Activated CD4-positive, alpha-beta T cell treated with anti-CD3 and anti-CD28 coated beads, Interleukin-2, amount 10 ng/mL, durations not matched to agents 7 days and 5 days (primary cell): ENCODE data around the gene AGBL5. TPM values are rescaled to one million over a fixed set of nuclear protein-coding genes. Genes with fewer than 3 reads are reported as not detected.
A peak's percentile ranks its signal among the peaks of the same experiment; 100 is the strongest.

Source experiments
- CTCF ChIA-PET: fragments of 350-600 bp; sonication (Branson Sonifier 250); formaldehyde crosslinking; loops from one replicate; lab custom pipeline; 2021; ENCODE audit warnings: antibody characterized with exemption; lab: Charles Lee
- POLR2A ChIA-PET: fragments of 350-600 bp; sonication (Branson Sonifier 250); formaldehyde crosslinking; loops from one replicate; lab custom pipeline; 2021; ENCODE audit warnings: antibody characterized with exemption; lab: Charles Lee
- DNase-seq: peaks from one replicate; pipeline ENCODE4 v3.0.0-alpha.2; 2020
- H3K27ac Mint-ChIP-seq: one replicate; pipeline ENCODE4 v1.8.0; 2021; ENCODE audit warnings: mild to moderate bottlenecking, moderate library complexity, mixed read lengths
- H3K27me3 Mint-ChIP-seq: one replicate; pipeline ENCODE4 v1.8.0; 2021; ENCODE audit warnings: mixed read lengths
- H3K36me3 Mint-ChIP-seq: one replicate; pipeline ENCODE4 v1.8.0; 2021; ENCODE audit warnings: low read depth, mixed read lengths
- H3K4me1 Mint-ChIP-seq: one replicate; pipeline ENCODE4 v1.8.0; 2021; ENCODE audit warnings: mixed read lengths
- H3K4me3 Mint-ChIP-seq: one replicate; pipeline ENCODE4 v1.8.0; 2021; ENCODE audit warnings: mild to moderate bottlenecking, moderate library complexity, mixed read lengths
- H3K9me3 Mint-ChIP-seq: one replicate; pipeline ENCODE4 v1.8.0; 2021; ENCODE audit warnings: mixed read lengths
- total RNA-seq, 2 experiments: library from RNA; stranded (reverse); gene quantifications; one replicate each; pipeline ENCODE4 v1.2.3, GENCODE V29; 2021

AGBL5 gene
- total RNA-seq, 2 experiments from 2014 or later, result 17.9 to 19.1 TPM

DNA sequence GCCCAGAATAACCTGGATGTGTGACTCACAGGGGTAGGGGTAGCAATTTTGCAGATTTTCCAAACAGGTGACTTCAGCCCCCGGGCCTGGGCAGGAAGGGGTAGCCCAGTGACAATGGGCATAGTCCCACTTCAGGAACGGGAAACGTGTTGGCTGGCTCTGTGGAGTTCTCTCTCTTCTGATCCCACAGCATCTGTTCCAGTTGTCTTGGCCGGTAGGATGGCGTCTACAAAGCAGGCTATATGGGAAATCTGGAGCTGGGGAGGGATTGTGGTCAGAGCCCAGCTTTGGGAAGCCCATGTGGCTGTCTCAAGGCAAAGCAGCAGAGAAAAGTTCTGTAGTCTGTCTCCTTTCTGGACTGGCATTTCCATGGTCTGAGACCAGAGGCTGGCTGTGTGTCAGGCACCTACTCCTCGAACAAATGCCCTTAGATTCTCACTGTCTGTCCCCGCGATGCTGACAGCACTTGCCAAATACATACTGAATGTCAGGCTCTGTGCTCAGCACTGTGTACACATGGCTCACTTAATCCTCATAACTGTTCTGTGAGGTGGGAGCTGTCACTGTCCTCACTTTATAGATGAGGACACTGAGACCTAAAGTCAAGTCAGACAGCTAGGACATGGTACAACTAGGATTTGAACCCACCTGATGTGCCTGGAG is 36.6 kb upstream of the AGBL5 start:
- Mint-ChIP-seq H3K4me1 (peaks cover 9% of the 10 kb centered on the region), H3K36me3 (no peaks in the 10 kb centered on the region), H3K9me3 (no peaks in the 10 kb centered on the region), H3K27ac (no peak overlapping the region), H3K4me3 (no peak overlapping the region), H3K27me3 (peaks cover 2% of the 10 kb centered on the region)
- ChIA-PET CTCF (interaction anchor here (0.5 to 3.5 kb wide), 3 partner anchors 46 to 966 kb away, joined by 3 to 40 read pairs (median 4); no protein-coding TSS in a partner anchor), POLR2A (no interaction called here)
- DNase-seq, result no peak

DNA sequence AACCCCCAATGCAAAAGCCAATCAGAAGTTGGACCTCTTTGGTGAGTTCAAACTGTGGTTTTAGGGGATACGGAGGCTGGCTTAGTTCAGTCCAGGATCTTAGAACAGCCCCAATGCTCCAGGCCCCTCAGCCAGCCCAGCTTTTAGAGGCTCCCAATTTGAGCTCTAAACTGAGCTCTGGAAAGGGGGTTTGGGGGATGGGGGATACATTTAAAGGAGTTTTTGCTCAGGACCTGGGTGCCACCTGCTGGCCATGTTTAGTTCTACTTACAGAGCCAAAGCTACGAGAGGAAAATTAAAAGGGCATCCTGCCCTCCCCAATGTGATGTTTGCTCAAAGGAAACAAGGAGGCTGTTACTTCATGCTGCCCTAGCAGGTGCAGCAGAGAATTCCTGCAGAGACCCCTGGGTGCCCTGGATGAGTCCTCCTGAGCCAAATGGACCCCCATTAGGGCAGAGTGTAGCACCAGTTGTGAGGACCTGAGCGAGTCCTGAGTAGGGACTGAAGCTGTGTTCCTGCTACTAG is 34.6 kb upstream of the AGBL5 start:
- CTCF ChIA-PET, result interaction anchor here (0.6 to 3.5 kb wide), 26 partner anchors 9 to 1291 kb away, joined by 3 to 40 read pairs (median 4); no protein-coding TSS in a partner anchor
- peaks cover 5% of the 10 kb centered on the region for H3K4me1 Mint-ChIP-seq
- H3K4me3 Mint-ChIP-seq, result no peak overlapping the region
- no peaks in the 10 kb centered on the region for H3K36me3 Mint-ChIP-seq
- POLR2A ChIA-PET, result interaction anchor here (0.6 kb wide), 1 partner anchor 23 kb away, joined by 3 read pairs; no protein-coding TSS in a partner anchor
- no peaks in the 10 kb centered on the region for H3K9me3 Mint-ChIP-seq
- DNase-seq, result peak; percentile 61
- no peaks in the 10 kb centered on the region for H3K27me3 Mint-ChIP-seq
- no peak overlapping the region for H3K27ac Mint-ChIP-seq

DNA sequence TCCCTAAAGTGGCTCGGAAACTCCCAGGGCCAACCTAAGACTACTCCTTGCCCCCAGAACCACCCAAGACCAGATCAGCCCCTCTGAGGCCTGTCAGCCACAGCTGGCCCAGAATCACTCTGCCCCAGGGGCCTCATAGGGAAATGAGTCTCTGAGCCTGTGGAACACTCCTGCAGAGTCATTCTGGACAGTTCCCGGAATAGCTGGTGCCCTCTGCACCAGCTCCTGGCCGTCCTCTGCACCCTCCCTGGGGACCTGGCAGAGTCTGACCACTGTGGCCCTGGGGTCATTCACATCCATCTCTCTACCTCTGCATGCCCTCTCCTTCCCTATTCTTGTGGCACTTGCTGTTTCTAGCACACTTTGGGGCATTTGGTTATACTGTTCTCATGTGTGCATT is 33.3 kb upstream of the AGBL5 start:
- ChIA-PET POLR2A (interaction anchor here (0.6 kb wide), 1 partner anchor 42 kb away, joined by 3 read pairs; no protein-coding TSS in a partner anchor), CTCF (interaction anchor here (0.6 to 3.5 kb wide), 3 partner anchors 56 to 271 kb away, joined by 3 to 40 read pairs (median 4); no protein-coding TSS in a partner anchor)
- DNase-seq, result no peak
- Mint-ChIP-seq H3K36me3 (no peaks in the 10 kb centered on the region), H3K4me1 (peaks cover 5% of the 10 kb centered on the region), H3K9me3 (no peaks in the 10 kb centered on the region), H3K27ac (no peak overlapping the region), H3K4me3 (no peak overlapping the region), H3K27me3 (no peaks in the 10 kb centered on the region)

DNA sequence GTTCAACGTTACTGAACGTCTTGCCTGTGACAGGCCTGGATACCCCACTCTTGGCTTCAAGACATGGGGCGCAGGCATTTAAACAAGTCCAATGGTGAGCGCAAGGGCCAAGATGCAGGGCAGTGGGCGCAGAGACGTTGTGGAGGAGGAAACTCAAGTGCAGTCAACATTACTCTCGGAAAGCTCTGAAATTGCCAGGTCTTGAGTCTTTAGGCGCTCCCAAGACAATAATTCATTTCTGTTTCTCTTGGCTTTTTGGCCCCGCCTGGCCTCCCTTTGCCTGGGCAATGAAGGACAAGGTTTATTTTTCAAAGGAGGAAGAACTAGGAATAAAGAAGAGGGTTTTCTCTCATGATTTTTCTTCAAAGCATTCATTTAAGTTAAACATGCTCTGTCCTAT is 32.0 kb upstream of the AGBL5 start:
- Mint-ChIP-seq H3K4me3 (no peak overlapping the region), H3K4me1 (peaks cover 5% of the 10 kb centered on the region), H3K27ac (no peak overlapping the region), H3K27me3 (no peaks in the 10 kb centered on the region), H3K36me3 (no peaks in the 10 kb centered on the region), H3K9me3 (no peaks in the 10 kb centered on the region)
- CTCF ChIA-PET, result no interaction called here
- no peak for DNase-seq
- POLR2A ChIA-PET, result no interaction called here

DNA sequence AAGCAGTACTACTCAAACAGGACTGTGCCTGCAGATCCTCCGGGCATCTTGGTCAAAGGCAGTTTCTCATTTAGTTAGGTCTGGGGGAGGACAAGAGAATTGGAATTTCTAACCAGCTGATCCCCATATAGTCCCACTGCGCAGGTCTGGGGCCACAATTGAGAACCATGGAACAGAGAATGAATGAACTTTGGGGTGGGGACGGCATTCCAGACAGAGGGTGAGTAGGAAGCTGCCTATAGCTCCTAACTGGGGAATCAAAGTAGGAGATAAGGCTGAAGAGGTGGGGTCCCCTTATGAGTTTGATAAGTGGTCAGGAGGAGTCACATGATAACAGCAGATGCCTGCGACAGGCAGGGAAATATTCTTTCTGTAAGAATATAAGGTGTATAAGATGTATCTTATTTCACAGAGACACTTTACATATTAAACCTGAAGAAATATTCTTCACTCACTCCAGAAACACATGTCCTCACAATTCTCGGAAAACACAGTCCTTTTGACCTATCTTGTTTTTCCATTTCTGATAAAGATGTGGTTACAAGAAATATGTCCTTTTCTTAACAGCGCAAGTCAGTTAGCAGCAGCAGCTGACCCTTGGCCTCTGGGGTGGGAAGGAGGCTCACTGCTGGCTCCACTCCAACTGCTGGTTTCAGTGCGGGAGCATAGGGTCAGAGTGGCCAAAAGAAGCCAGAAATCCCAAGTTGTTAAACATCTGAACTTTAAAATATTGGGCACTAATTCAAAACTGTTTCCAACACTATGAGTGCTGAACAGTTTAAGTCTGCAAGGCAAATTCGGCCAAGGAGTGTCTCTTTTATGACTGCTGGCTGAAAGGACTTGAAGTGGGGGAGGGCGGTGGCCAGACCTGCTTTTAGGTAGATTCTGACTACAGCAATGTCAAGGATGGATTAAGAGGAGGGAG is 31.3 kb upstream of the AGBL5 start:
- Mint-ChIP-seq H3K4me3 (no peak overlapping the region), H3K27me3 (no peaks in the 10 kb centered on the region), H3K4me1 (peaks cover 5% of the 10 kb centered on the region), H3K27ac (no peak overlapping the region), H3K36me3 (no peaks in the 10 kb centered on the region), H3K9me3 (no peaks in the 10 kb centered on the region)
- no peak for DNase-seq
- ChIA-PET POLR2A (no interaction called here), CTCF (no interaction called here)

DNA sequence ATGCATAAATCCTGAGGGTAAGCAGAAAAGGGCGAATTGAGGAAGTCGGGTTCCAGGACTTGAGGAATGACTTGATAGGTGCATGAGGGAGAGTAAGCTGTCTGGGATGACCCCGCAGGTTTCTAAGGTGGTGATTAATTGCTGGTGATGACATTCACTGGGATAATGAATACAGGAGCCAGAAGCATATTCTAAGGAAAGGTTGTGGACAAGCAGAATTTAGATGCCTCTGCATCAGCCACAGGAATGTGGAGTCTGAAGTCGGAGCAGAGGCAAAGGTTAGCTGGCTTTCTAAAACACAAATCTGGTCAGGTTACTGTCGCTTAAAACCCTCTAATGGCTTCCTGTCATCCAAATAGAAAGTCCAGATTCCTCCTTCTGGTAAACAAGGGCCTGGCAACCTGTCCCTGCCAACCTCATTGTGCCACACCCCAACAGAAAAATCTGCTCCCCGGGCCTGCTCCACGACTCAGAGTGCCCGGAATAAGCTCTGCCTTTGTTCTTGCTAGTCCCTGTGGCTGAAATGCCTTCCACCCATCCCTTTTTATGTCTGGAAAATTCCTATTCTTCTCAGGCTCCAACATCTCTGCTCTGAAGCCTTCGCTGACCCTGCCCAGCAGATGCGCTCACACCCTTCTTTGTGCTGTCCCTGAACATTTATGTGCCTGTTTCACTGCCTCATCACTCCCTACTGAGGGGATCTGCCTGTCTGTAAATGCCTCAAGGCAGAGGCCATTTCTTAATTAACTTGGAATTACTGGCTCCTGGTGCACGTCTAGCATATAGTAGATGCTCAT is 30.0 kb upstream of the AGBL5 start:
- Mint-ChIP-seq H3K36me3 (no peaks in the 10 kb centered on the region), H3K4me3 (no peak overlapping the region), H3K9me3 (no peaks in the 10 kb centered on the region), H3K27me3 (no peaks in the 10 kb centered on the region), H3K27ac (no peak overlapping the region), H3K4me1 (no peaks in the 10 kb centered on the region)
- DNase-seq, result no peak
- ChIA-PET CTCF (interaction anchor here (0.7 to 1.6 kb wide), 2 partner anchors 18 to 46 kb away, joined by 3 to 5 read pairs; no protein-coding TSS in a partner anchor), POLR2A (no interaction called here)

DNA sequence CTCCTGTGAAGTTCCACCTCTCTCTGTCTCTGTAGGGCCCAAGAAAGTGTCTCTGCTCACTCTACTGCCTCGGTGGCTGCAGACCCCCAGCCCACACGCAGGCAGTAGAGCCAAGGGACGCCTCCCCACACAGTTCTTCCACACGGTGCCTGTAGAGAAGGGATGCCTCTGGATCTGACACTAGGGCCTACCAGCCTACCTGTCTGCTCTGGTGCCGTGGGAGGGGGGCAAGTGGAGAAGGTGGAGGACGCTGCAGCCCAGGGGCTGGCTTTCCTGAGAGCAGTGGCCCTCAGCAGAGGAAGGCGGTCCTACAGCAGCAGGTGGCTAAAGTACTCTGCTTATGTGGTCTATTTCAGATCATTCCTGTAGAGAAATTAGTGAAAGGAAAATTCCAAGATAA is 27.7 kb upstream of the AGBL5 start:
- Mint-ChIP-seq H3K27ac (no peak overlapping the region), H3K27me3 (no peaks in the 10 kb centered on the region), H3K4me1 (peaks cover 5% of the 10 kb centered on the region), H3K9me3 (no peaks in the 10 kb centered on the region), H3K36me3 (peaks cover 1% of the 10 kb centered on the region), H3K4me3 (no peak overlapping the region)
- no peak for DNase-seq
- ChIA-PET CTCF (no interaction called here), POLR2A (interaction anchor here (0.7 kb wide), 1 partner anchor 129 kb away, joined by 3 read pairs; no protein-coding TSS in a partner anchor)

DNA sequence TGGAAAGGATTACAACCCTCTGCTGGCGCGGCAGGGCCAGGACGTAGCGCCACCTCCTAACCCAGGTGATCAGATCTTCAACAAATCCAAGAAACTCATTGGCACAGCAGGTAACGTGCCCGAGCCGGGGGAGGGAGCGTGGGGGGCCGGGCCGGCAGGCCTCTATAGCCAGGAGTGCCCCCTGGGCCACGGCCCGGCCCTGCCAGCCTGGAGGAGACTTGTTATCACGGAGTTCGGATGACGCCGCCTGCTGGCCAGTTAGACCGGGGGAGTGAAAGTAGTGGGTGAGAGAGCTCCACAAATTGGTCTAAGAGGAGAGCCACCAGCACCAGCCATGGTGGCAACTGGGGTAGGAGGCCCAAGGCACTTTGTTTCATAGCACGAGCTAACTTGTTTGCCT is 27.3 kb upstream of the AGBL5 start:
- CTCF ChIA-PET, result interaction anchor here (0.7 to 1.9 kb wide), 2 partner anchors 12 to 63 kb away, joined by 5 to 7 read pairs; no protein-coding TSS in a partner anchor

DNA sequence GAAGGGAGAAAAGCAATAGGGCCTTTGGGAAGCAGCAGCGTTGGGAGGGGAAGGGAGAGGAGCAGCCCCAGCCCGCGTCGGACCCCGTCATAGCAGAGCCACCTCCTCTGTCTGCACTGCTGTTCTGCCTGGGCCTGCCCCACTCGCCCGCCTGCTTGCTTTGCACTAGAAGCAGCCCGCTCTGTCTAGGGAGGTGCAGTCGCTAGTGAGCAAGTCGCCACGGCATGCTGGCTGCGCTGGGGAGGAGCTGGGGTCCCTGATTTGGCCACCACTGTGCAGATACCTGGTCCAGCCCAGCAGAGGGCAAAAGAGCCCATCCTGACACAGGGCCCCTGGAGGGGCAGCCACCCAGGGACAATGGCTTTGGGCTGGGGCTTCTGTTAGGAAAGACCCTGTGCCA is 26.7 kb upstream of the AGBL5 start:
- DNase-seq, result no peak
- H3K27ac Mint-ChIP-seq, result no peak overlapping the region
- ChIA-PET POLR2A (no interaction called here), CTCF (interaction anchor here (0.7 to 1.9 kb wide), 3 partner anchors 13 to 279 kb away, joined by 5 to 7 read pairs (median 7); no protein-coding TSS in a partner anchor)
- no peak overlapping the region for H3K4me3 Mint-ChIP-seq
- H3K36me3 Mint-ChIP-seq, result peaks cover 1% of the 10 kb centered on the region
- H3K4me1 Mint-ChIP-seq, result peaks cover 11% of the 10 kb centered on the region
- H3K27me3 Mint-ChIP-seq, result no peaks in the 10 kb centered on the region
- no peaks in the 10 kb centered on the region for H3K9me3 Mint-ChIP-seq

More for the DNA sequence above, 27.3 kb upstream of the AGBL5 start:
- H3K4me3 Mint-ChIP-seq, result no peak overlapping the region
- H3K36me3 Mint-ChIP-seq, result peaks cover 1% of the 10 kb centered on the region
- no peaks in the 10 kb centered on the region for H3K9me3 Mint-ChIP-seq
- POLR2A ChIA-PET, result no interaction called here
- H3K27me3 Mint-ChIP-seq, result no peaks in the 10 kb centered on the region
- DNase-seq, result no peak
- H3K4me1 Mint-ChIP-seq, result peaks cover 7% of the 10 kb centered on the region
- H3K27ac Mint-ChIP-seq, result no peak overlapping the region

DNA sequence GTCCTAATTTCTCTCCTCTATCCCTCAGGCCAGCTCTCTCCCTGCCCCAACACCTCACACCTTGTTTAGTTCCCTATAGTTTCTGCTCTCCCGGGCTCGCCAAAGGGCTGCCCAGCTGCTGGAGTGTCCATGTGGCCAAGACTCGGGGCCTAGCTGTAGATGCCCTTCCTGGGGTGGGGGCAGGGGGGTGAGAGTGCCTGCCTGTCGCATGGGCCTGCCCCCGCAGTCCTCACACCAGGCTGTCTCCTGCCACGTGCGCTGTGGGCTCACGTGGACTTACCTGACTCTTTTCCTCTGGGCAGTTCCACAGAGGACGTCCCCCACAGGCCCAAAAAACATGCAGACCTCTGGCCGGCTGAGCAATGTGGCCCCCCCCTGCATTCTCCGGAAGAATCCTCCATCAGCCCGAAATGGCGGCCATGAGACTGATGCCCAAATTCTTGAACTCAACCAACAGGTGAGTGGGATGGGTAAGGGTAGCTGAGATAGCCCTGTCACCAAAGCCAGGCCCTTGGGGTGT is 26.1 kb upstream of the AGBL5 start:
- Mint-ChIP-seq H3K27me3 (no peaks in the 10 kb centered on the region), H3K4me3 (no peak overlapping the region), H3K9me3 (no peaks in the 10 kb centered on the region), H3K36me3 (peaks cover 4% of the 10 kb centered on the region), H3K4me1 (peaks cover 14% of the 10 kb centered on the region), H3K27ac (no peak overlapping the region)
- ChIA-PET CTCF (interaction anchor here (1.4 to 2.0 kb wide), 3 partner anchors 9 to 278 kb away, joined by 5 to 7 read pairs (median 7); no protein-coding TSS in a partner anchor), POLR2A (no interaction called here)
- DNase-seq, result no peak

DNA sequence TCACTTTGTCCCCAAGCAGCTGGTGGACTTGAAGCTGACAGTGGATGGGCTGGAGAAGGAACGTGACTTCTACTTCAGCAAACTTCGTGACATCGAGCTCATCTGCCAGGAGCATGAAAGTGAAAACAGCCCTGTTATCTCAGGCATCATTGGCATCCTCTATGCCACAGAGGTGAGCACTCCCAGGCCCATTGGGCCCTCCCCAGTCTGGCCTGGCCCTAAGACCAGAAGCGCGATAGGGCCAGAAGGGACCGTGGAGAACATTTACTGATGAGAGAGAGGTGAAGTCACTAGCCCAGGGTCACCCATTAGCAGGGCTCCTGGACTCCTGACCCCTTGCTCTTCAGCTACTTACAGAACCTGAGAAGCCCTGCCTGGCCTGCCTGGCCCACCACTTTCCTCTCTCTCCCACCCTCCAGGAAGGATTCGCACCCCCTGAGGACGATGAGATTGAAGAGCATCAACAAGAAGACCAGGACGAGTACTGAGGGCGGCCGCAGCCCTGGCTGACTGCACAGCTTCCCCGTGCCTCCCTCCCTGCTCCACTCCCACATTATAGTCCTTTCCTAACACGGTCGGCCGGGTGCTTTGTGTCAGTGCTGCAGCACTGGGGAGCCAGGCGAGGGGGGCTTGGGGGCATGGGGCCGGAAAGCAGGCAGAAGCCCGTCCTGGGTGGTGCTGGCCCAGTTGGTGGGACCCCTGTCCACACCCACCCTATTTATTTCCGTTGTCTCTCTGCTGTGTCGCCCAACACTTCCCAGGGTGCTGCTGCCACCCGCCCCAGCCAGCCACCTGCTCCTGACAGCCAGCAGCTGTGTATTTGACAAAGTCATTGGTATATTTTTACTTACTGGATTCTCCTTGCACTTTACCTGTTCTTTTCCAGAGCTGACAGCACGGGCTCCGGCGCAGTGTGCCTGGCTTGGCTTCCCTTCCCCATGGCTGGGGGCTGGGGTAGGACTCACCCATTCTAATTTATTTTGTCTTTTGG is 25.3 kb upstream of the AGBL5 start:
- ChIA-PET CTCF (interaction anchor here (1.4 to 2.0 kb wide), 3 partner anchors 9 to 277 kb away, joined by 5 to 7 read pairs (median 7); no protein-coding TSS in a partner anchor), POLR2A (no interaction called here)
- Mint-ChIP-seq H3K27ac (no peak overlapping the region), H3K4me3 (no peak overlapping the region), H3K36me3 (peaks cover 5% of the 10 kb centered on the region), H3K9me3 (no peaks in the 10 kb centered on the region), H3K27me3 (no peaks in the 10 kb centered on the region), H3K4me1 (peaks cover 20% of the 10 kb centered on the region)
- no peak for DNase-seq
